GM13976 (cell line): Measurements from ENCODE around the gene IL13.
A peak's percentile ranks its signal among the peaks of the same experiment; 100 is the strongest.

Experiments used
- DNase-seq: peaks from one replicate; pipeline ENCODE4 v3.0.0; 2012; ENCODE audit warnings: low spot score
- CTCF ChIP-seq: IDR thresholded peaks from 2 replicates; pipeline ENCODE4 v1.5.1; 2012; ENCODE audit warnings: borderline replicate concordance, mild to moderate bottlenecking; ENCODE audit not compliant: insufficient read depth; ENCODE audit errors: extremely low read depth, missing control alignments, control extremely low read depth
- in situ Hi-C: fragments of 300-500 bp; cut with MboI; formaldehyde crosslinking; loops from one replicate; pipeline ENCODE4 v1.12.0; 2022; ENCODE audit warnings: low sequenced_read_pairs, mixed read lengths, inconsistent platforms; ENCODE audit not compliant: unreplicated experiment

The IL13 gene

DNA sequence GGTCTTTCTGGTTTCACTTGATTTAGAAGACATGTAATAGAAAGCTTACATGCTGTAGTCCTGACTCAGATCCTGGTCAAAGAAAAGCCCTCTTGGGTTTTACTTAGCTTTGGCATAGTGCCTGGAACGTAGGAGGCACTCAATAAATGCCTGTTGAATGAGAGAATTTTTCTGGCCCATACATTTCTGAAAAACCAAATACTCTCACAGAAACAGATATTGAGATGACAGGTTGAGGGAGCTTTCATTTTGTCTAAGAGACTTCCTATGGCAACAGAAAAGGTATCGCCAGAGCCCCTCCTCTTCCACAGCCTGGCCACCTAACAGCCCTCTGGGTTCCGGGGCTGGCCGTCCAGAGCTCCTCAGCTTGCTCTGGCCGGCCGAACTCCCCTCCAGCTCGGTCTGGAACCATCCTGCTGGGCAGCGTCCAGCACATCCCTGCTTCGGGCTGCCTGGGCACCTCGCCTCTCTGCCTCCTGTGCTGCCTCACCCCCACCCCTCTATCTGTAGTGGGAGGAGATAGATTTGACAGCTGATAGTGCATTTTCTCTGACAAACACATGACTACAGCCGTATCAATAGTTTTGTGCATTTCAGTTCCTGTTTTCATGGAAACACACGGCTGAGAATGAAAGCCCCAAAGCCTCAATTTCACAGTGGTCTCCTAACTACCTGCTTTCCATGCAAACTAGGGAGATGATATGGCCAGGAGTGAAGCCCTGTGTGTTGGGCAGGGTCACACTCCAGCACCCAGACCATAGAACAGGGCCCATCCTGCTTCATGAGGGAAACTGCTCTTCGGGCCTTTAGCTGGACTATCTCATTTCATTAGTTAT lies 16.9 kb downstream of the IL13 start:
- in situ Hi-C loops = no loop called here
- peak; percentile 84 for DNase-seq
- no peak for TF ChIP-seq CTCF

DNA sequence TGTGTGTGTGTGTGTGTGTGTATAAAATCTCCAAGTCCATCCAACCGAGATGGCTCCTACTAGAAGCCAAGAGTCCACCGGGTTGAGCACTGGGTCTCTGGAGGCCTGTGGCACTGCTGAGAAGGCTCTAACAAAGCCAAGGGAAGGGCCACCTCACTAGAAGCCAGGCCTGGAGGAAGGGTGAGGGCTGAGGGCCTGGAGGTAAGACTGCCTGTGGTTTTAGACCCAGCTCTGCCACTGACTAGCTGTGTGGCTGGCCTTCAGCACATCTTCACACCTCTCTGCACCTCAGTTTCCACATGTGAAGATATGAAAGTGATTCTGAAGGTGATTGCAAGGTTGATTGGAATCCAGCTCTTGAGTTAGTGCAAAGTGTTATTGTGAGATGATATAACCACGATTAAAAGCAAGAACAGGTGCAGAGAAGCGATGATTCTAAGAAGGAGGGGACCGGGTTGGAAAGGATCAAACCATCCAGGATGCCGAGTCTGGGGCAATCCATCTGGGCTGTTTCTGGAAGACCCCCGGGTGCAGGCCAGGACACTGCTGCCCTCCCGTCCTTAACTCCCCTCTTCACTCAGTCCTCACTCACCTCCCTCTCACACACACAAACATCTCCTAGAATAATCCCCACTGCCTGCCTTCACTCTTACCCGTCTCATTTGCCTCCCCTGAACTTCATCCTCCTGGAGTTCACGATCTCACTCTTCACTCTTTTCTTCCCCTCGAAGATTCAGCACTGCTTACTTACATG lies 18.1 kb downstream of the IL13 start:
- in situ Hi-C loops = no loop called here
- no peak for TF ChIP-seq CTCF
- no peak for DNase-seq

GRCh38 chr5:132677191-132677590 lies 19.2 kb downstream of the IL13 start:
- in situ Hi-C loops = no loop called here
- no peak for DNase-seq
- TF ChIP-seq CTCF = no peak

- in situ Hi-C loops = no loop called here
- no peak for TF ChIP-seq CTCF
- no peak for DNase-seq
These were observed 19.9 kb downstream of the IL13 start for GRCh38 chr5:132677682-132678400.

DNA sequence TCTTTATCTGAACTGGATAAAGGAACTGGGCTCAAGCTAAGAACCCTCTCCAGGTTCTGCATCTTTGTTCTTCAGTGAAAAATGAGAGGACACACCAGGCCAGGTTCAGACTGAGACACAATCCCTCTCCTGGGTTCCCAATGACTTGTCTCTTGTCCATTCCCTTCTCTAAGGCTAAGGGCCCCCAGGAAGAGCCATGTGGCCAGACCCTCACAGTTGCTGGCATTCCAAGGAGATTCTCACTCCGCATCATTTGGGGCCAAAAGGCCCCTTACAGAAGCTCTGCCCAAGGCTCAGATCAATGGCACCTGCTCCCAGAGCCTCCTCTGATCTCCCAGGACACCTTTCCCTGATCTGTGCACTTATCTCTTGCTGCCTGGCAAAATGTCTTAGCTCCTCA lies 20.8 kb downstream of the IL13 start:
- in situ Hi-C loops = no loop called here

More for the DNA sequence above, 20.8 kb downstream of the IL13 start:
- DNase-seq = no peak
- no peak for TF ChIP-seq CTCF
